WI38 (cell line): ENCODE results near the gene WNT4.

ENCODE experiments used
- H3K4me3 ChIP-seq: 2 replicates; pipeline ENCODE4 v1.5.1; 2011; ENCODE audit warnings: low read depth, mild to moderate bottlenecking, control low read depth, low read length
- CTCF ChIP-seq: IDR thresholded peaks from 2 replicates; pipeline ENCODE4 v1.5.1; 2012; ENCODE audit warnings: low read depth, mild to moderate bottlenecking, control low read depth, low read length

The WNT4 gene

GRCh38 chr1:22076346-22076745 is 66.6 kb downstream of the WNT4 start:
- H3K4me3 ChIP-seq = no peak overlapping the region
- TF ChIP-seq CTCF = no peak

- no peak overlapping the region for H3K4me3 ChIP-seq
- no peak for TF ChIP-seq CTCF
Measured at GRCh38 chr1:22075718-22076117, 67.2 kb downstream of the WNT4 start.

GRCh38 chr1:22074803-22075202 is 68.1 kb downstream of the WNT4 start:
- TF ChIP-seq CTCF = no peak
- H3K4me3 ChIP-seq = no peak overlapping the region

GRCh38 chr1:22071511-22071910 is 71.4 kb downstream of the WNT4 start:
- H3K4me3 ChIP-seq = no peak overlapping the region
- no peak for TF ChIP-seq CTCF
